Activated CD8-positive, alpha-beta memory T cell treated with anti-CD3 and anti-CD28 coated beads, Interleukin-2, amount 50 U/mL, for 24 hours (primary cell): Measurements from ENCODE around the gene ELOVL5.

Experiments used
- DNase-seq: peaks from one replicate; pipeline ENCODE4 v3.0.0-alpha.2; 2020; ENCODE audit errors: extremely low read depth

ELOVL5 gene

DNA sequence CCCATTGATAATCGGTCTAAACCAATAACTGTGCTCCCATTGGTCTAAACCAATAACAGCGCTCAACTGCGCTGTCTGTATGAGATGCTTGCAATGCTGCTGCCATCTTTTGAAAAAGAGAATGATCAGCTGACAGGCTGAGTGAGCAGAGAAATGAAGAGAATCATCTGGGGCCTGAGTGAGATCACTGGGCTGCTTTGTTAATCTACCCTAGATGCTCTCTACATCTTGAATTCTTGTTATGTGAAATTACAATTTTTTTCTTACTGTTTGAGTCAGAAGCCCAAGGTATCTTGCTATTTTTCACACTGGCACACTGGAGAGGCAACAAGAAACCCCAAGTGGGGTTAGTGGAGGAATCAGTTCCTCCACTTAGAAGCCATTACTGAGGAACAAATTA, 108.6 kb downstream of the ELOVL5 start:
- DNase-seq, result no peak

DNA sequence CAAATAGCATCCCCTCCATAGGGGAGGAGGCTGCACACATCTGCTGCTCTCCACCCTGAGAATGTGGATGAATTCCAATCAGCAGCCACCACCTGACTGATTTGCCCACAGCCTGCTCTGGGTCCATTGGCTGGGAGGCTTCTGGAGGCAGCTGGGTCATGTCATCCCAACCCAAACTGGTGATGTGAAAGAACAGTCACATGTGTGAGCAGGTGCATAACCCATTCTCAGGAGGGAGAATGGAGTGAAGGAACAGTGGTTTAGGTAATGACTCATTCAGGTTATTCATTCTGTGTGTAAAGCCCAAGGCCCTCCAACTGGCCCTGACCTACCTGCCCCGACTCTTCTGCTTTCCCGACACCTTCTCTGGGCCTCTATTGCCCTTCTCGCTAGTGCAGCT, 109.2 kb downstream of the ELOVL5 start:
- no peak for DNase-seq

DNA sequence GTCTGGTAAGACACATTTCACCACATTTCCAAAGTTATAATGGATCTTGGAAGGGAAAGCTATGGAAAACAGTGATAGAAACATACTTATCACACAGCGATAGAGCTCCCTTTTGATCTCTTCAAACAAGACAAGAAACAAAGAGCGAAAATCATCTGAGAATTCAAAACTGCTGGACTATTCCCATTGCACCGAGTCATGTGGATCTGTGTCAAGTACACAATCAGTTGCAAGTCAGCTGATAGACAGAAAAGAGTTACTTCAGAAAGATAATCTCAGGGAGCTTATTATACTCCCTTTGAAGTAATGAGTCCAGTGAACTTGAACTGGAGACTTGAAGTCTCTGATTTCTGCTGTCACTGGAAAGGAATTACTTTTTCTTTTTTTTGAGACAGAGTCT, 110.4 kb downstream of the ELOVL5 start:
- no peak for DNase-seq

DNA sequence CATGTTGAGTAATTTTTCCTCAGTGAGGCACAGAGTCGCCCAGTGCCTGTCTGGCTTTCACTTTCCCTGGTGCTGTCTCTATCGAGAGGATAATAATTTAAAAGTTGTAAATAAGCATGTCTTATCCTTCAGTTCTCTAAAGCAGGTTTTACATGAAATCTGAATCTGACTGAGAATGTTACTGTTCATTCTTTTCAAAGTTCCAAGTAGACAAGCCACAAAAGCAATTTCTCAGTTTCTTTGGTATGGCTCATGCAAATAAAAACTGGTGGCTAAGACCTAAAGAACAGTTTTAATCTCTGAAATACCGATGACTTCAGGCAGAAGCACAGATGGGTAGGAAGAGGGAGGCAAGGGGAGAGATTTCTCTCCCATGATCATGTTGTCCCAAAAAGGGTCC, 112.5 kb downstream of the ELOVL5 start:
- no peak for DNase-seq

DNA sequence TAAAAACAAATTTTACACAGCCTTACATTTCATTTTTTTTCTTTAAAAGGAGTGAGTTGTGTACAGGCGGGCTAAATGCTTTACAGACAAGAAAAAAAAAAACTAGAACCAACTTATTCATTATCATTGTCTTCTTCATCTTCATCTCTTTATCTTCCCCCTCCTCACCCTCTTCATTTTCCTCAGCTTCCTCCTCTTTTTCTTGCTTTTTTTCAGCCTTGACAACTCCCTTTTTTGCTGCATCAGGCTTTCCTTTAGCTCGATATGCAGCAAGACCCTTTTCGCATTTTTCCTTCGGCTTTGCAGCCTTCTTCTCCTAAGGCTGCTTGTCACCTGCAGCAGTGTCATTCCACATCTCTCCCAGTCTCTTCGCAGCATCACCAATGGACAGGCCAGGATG, 113.2 kb downstream of the ELOVL5 start:
- no peak for DNase-seq

DNA sequence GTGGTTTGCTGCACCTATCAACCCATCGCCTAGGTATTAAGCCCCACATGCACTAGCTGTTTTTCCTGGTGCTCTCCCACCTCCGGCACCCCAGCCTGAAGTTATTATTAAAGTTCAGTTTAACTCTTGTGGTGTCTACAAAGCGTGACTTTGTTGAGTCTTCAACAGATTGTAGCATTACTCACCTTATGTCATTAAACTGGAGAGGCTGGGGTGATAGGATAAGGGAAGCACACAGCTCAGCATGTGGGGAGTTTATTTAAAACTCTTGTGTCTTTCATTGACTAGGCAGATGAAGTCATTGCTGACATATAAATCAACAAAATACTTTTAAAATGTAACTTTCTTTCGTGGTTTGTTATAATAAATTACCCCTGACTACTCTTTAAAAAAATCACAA, 115.4 kb downstream of the ELOVL5 start:
- no peak for DNase-seq

DNA sequence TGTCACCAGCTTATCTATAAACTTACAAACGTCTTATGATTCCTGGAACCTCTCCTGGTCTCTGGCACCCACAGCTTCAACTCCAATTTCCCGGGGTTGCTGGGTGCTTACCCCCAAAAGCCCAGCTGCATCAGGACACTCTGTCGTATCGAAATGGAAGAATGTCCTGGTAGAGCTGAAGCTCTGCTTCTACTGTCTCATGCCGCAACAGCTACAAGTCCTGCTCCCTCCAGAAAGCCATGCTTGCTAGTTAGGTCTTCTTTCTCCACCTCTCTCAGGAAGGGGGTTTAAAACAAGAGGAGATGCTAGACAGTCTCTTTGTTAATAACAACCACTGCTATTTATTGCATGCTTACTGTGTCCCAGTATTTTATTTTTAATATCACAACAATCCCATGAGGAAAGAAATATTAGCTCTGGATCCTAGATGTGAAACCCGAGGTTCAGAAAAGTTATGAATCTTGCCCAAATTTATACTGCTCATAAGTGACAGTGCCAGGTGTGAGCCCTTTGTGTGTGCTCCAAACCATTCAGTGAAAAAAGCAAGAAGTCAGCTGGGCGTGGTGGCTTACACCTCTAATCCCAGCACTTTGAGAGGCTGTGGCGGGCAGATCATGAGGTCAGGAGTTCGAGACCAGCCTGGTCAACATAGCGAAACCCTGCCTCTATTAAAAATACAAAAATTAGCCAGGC, 117.8 kb downstream of the ELOVL5 start:
- DNase-seq, result no peak

DNA sequence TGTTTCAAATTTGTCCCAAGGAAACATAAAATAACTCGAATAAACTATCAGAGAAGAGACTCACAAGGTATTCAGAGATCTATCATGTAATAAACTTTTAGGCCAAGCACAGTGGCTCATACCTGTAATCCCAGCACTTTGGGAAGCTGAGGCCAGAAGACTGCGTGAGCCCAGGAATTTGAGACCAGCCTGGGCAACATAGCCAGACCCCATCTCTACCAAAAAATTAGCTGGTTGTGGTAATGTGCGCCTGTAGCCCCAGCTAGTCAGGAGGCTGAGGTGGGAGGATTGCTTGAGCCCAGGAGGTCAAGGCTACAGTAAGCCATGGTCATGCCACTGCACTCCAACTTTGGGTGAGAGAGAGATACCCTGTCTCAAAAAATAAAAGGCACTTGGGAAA, 120.9 kb downstream of the ELOVL5 start:
- no peak for DNase-seq

DNA sequence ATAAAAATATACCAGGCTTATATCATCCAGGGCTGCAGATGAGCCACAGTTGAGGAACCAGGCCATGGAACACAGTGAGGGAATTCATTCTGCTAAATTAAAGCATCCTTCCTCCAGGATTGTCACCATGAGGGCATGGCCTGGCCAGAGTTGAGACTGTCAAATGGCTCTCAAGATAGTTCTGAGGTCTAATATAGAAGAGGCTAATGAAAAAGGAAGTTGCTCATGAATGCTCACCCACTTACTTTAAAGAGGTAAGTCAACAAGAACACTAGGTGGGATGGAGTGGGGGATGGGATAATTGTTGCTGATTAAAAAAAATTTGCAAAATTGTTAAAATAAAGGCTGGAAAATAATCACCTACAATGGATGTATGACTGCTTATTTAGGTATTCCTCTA, 128.1 kb downstream of the ELOVL5 start:
- no peak for DNase-seq
